ENCODE measurements around the gene TNRC6A.

TNRC6A gene

GRCh38 chr16:24755201-24755874 lies 25.9 kb downstream of the TNRC6A start:
- H3K4me3 ChIP-seq (ENCODE audit: low read length) = no peak overlapping the region
- DNase-seq (ENCODE audit: low read depth) = no peak
- TF ChIP-seq CTCF (conservative IDR thresholded peaks at IDR 0.05; ENCODE audit: low read length) = no peak

GRCh38 chr16:24758373-24758772 lies 28.9 kb downstream of the TNRC6A start:
- no peak for DNase-seq (ENCODE audit: low read depth)
- TF ChIP-seq CTCF (conservative IDR thresholded peaks at IDR 0.05; ENCODE audit: low read length) = no peak
- no peak overlapping the region for H3K4me3 ChIP-seq (ENCODE audit: low read length)

- no peak for TF ChIP-seq CTCF (conservative IDR thresholded peaks at IDR 0.05; ENCODE audit: low read length)
- H3K4me3 ChIP-seq (ENCODE audit: low read length) = no peak overlapping the region
- no peak for DNase-seq (ENCODE audit: low read depth)
These were observed 29.6 kb downstream of the TNRC6A start for GRCh38 chr16:24759006-24759405.

- TF ChIP-seq CTCF (conservative IDR thresholded peaks at IDR 0.05; ENCODE audit: low read length) = no peak
- DNase-seq (ENCODE audit: low read depth) = no peak
- no peak overlapping the region for H3K4me3 ChIP-seq (ENCODE audit: low read length)
These were observed 32.1 kb downstream of the TNRC6A start for GRCh38 chr16:24761526-24761925.

GRCh38 chr16:24764916-24765315 lies 35.5 kb downstream of the TNRC6A start:
- DNase-seq (ENCODE audit: low read depth) = no peak
- no peak overlapping the region for H3K4me3 ChIP-seq (ENCODE audit: low read length)
- TF ChIP-seq CTCF (conservative IDR thresholded peaks at IDR 0.05; ENCODE audit: low read length) = no peak

GRCh38 chr16:24766057-24766456 lies 36.6 kb downstream of the TNRC6A start:
- H3K4me3 ChIP-seq (ENCODE audit: low read length) = no peak overlapping the region
- no peak for DNase-seq (ENCODE audit: low read depth)
- no peak for TF ChIP-seq CTCF (conservative IDR thresholded peaks at IDR 0.05; ENCODE audit: low read length)

GRCh38 chr16:24769806-24770205 lies 40.4 kb downstream of the TNRC6A start:
- DNase-seq (ENCODE audit: low read depth) = peak; percentile 72
- H3K4me3 ChIP-seq (ENCODE audit: low read length) = no peak overlapping the region
- TF ChIP-seq CTCF (conservative IDR thresholded peaks at IDR 0.05; ENCODE audit: low read length) = no peak
